Forelimb muscle (tissue), 1 donor: ENCODE results near the gene RPAP2. TPM values are rescaled to one million over a fixed set of nuclear protein-coding genes. Genes with fewer than 3 reads are reported as not detected.

Experiments used
- DNase-seq: peaks from one replicate; pipeline ENCODE4 v3.0.0-alpha.2; 2013; ENCODE audit warnings: low read depth
- polyA plus RNA-seq: library from polyadenylated mRNA; unstranded; fragments of 120-200 nt; gene quantifications from one replicate; pipeline ENCODE4 v1.2.1, GENCODE V29; 2013; ENCODE audit not compliant: insufficient read length

RPAP2 gene
- polyA plus RNA-seq, 1 donor, result 13.3 TPM

DNA sequence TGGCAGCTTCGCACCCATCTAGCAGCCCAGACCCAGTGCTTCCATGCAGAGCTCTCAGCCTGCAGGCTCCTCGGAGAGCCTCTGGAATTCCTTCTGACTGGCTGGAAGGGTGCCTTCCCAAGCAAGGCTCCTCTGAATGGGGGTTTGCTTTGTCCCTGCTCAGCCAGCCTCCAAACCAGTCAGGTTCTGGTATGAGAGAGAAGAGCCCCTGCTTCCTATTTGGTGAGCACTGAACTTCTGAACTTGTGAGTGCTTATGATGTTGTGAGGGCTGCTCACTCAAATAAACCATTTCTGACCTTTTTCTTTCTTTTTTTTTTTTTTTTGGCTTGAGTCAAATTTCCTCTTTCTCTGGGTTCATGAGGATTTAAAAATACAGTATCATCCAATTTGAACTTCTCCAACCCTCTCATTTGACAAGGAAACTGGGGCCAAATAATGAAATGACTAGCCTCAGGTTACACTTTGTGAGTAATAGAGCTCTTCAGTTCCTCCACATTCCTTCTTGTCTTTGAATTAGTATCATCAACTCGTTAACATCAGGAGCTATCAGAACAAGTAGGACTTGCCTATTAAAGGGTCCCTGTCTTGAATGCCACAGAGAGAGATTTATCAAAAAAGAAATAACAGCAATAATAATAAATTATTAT is 148.3 kb downstream of the RPAP2 start:
- no peak for DNase-seq

DNA sequence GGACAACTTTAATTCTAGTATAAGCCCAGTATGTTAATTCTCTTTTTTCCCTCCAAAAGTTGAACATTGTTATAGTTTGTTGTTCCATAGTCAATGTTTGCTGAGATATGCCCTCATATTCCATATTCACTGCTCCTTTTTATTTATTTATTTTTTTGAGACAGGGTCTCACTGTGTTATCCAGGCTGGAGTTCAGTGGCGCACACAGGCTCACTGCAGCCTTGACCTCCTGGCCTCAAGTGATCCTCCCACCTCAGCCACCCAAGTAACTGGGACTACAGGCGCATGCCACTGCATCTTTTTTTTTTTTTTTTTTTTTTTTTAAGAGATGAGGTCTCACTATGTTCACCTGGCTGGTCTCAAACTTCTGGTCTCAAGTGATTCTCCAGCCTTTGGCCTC is 149.1 kb downstream of the RPAP2 start:
- DNase-seq, result no peak

Other genes with a start within 250 kb of the RPAP2 start
- gene SETSIP, start 223.6 kb upstream of the RPAP2 start, polyA plus RNA-seq, result 0.34 TPM
- gene BTBD8, start 218.7 kb upstream of the RPAP2 start, polyA plus RNA-seq, result 2.5 TPM
- not detected for gene C1orf146, start 81.1 kb upstream of the RPAP2 start, polyA plus RNA-seq
- 12.5 TPM for gene GLMN, start 72 bp upstream of the RPAP2 start, polyA plus RNA-seq
- gene GFI1, start 187.9 kb downstream of the RPAP2 start, polyA plus RNA-seq, result 0.20 TPM